GM18502 (cell line): ENCODE results near the gene NEK11.
"Not testable (repeated sequence)": the region's sequence is repeated elsewhere in the genome, so short reads cannot be mapped to it uniquely, and the experiment has no call there.

ENCODE experiments used
- ATAC-seq: cut with Tn5 transposase; IDR thresholded peaks from one replicate; pipeline ENCODE4 v1.9.1; 2021; ENCODE audit warnings: mild to moderate bottlenecking; ENCODE audit not compliant: unreplicated experiment, poor library complexity

Gene NEK11

DNA sequence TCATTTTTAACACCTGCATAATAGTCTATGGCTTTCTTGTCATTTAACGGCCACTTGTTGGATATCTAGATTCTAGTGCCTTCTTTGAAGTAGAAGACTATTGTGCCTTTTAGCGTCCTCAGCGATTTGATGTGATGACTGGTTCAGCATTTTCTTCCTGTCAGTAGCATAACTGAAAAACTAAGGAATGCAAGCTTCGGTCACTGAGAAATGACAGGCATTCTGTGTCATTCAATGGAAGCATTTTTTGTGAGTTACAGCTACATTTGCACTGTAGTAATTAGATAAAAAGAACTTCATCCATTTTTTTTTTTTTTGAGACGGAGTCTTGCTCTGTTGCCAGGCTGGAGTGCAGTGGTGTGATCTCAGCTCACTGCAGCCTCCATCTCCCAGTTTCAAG is 10.3 kb downstream of the NEK11 start:
- no peak for ATAC-seq

DNA sequence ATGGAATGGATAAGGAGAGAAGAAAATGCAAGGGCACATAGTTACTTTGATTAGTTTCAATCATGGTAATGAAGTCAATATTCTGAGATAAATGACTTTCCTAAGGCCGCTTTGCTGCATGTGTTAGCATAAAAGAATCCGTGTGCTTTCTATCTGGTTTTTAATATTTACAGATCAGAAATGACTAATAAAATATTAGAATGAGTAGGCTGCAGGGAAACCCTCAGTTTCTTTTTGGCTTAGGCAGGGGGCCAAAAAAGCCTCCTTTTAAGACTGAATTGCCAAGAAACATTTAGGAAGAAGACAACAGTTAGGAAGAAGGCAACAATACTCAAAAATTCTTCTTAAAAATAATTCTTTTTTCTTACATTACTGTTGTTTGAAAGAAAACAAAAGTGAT is 11.6 kb downstream of the NEK11 start:
- no peak for ATAC-seq

GRCh38 chr3:131042271-131042985 is 15.8 kb downstream of the NEK11 start:
- ATAC-seq = not testable (repeated sequence)

DNA sequence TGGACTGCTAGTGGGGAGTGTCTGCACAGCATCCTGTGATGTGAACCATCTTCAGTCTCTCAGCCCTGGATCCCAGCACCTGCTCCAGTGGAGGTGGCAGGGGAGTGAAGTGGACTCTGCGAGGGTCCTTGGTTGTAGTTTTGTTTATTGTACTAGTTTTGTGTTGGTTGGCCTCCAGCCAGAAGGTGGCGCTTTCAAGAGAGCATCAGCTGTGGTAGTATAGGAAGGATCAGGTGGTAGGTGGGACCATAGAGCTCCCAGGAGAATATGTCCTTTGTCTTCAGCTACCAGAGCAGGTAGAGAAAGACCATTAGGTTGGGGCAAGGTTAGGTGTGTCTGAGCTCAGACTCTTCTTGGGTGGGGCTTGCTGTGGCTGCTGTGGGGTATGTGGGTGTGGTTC is 20.9 kb downstream of the NEK11 start:
- ATAC-seq = no peak

DNA sequence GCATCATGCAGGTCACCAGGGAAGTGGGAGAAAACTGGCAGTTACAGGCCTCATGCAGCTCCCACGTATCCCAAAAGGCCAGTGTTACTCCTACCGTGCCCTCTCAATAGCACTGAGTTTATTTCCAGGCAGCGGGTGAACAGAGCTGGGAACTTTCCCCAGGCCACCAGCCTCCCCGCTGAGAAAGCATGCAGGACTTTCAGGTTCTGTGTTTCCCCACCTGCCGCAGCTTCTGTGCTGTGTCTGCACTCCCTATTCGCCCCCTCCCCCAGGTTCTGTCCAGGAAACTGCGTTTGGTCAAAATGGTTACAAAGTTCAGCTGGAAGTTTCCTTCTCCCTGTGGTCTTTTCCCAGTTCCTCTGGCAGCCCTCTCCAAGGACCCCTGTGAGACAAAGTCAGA is 21.4 kb downstream of the NEK11 start:
- ATAC-seq = no peak

DNA sequence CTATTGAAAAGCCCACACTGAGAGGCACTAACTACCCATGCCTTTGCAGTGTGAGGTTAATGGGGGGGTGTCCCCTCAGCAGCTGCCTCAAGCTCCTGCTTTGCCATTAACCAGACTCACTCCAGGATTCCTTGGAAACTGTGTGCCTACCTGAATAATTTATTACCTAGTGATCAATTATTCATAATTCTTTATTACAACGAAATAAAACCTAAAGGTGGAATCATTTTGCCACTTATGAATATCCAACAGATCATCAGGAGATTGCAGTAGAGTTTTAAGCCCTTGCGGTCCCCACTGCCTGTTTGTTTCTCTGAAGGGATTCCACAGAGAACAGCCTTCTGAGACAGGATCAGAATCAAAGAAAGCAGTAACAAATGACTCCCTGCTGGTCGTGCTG is 23.3 kb downstream of the NEK11 start:
- ATAC-seq = no peak

GRCh38 chr3:131053043-131053859 is 26.6 kb downstream of the NEK11 start:
- no peak for ATAC-seq

DNA sequence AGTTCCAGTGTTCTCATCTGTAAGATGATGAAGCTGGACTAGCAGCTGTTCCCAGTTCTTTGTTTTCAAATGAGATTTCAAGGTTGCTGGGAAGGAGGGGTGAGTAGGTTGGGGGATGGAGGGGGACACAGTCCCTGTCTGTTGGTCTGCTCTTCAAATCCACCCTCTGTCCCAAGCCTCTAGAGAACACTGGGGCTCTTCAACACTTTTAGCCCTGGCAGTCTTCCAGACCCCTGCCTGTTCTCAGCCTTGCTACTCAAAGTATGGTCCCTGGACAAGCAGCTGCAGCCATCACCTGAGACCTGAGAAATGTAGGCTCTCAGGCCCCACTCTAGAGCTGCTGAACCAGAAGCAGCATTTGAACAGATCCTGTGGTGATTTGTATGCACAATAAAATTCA is 41.3 kb downstream of the NEK11 start:
- no peak for ATAC-seq

GRCh38 chr3:131072099-131072559 is 45.5 kb downstream of the NEK11 start:
- no peak for ATAC-seq

GRCh38 chr3:131072845-131073244 is 46.2 kb downstream of the NEK11 start:
- ATAC-seq = no peak

- peak; percentile 71 for ATAC-seq
Observed at GRCh38 chr3:131075632-131076328, 49.1 kb downstream of the NEK11 start.

- ATAC-seq = no peak
Observed at GRCh38 chr3:131077904-131078303, 51.2 kb downstream of the NEK11 start.

DNA sequence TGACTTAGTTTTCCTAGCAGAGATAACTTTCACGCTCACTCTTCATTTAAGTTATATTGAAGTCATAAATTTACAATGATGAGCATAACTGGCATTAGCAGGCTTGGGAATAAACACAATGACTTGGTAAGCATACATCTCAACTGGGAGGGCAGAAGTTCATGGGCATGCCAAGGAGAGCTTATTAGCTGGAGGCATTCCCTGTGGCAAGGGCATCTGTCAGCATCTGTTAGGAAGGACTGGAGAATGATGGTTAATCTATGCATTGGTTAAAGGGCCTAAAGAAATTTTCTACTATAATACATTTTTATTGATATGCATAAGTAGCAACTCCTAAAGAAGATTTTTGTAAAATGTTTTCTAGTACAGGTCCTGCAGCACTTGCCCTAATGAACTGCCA is 52.4 kb downstream of the NEK11 start:
- ATAC-seq = no peak

DNA sequence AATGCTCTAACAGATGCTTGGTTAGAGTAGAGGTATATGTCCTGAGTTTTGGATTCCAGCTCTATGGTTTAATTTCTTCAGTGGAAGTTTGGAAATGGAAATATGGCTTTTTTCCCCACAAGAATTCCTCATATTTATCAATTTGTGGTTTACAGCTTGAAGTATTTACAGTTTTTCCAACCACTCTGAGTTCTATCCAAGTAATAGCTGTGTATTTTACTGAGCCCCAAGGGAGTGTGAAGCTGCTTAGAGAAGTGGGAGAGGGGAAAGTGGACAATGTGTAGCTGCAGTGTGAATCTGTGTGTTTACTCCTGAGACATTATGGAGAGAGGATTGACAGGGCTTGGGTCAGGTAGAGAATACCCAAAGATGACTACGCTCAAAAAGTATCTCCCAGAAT is 54.5 kb downstream of the NEK11 start:
- no peak for ATAC-seq

DNA sequence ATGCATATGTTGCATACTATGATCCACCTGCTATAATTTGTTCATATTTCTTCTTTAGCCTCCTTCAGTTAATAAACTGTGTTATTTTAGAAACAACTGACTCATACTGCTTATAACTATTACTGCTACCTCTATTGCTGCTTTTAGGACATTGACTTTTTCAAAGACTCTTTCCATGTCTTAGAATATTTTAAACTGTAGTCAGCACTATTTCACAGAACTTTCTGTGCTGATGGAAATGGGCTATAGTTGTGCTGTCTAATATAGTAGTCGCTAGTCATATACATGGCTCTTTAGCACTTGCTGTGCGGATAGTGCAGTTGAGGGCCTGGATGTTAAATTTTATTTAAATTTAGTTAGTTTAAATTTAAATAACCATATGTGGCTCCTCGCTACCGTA is 55.6 kb downstream of the NEK11 start:
- ATAC-seq = no peak

DNA sequence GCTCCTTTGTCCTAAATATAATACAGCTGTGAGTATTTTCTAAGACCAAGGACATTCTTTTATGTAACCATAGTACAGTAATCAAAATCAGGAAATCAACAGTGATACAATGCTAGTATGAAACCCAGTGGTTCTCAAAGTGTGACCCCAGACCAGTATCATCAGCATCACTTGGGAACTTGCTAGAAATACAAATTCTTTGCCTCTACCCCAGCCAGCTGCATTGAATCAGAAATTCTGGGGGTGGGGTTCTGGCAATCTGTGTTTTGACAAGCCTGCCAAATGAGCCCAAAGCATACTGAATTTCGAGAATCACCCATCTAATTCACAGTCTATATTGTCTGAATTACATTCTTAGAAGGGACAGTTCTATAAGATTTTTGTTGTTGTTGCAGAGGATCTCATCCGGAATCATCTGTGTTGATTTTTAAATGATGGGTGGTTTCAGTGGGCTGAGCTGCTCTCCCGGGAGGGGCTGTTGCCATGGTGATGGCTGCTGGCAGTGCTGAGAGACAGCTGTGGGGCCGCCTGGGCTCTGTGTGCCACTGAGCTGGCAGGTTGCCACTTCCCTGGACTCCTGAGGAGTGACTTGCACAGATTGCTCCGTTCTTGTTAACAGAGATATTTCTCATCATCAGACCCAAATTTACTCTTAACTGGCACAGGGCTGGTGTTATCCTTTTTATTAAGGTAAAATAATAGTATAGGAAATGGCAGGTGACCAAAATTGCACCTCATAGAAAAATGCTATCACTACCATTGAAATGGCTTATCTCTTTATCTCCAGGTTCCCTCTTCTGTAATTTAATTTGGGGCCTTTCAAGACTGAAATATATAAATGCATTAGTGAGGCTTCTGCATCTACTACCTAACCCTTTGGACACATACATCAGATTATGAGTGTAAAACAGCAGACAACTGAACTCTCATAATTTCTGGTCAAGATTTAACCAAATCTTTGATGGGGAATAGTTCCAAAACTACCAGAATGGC is 56.5 kb downstream of the NEK11 start:
- ATAC-seq = no peak

- ATAC-seq = no peak
Observed at GRCh38 chr3:131091768-131092167, 65.1 kb downstream of the NEK11 start.

DNA sequence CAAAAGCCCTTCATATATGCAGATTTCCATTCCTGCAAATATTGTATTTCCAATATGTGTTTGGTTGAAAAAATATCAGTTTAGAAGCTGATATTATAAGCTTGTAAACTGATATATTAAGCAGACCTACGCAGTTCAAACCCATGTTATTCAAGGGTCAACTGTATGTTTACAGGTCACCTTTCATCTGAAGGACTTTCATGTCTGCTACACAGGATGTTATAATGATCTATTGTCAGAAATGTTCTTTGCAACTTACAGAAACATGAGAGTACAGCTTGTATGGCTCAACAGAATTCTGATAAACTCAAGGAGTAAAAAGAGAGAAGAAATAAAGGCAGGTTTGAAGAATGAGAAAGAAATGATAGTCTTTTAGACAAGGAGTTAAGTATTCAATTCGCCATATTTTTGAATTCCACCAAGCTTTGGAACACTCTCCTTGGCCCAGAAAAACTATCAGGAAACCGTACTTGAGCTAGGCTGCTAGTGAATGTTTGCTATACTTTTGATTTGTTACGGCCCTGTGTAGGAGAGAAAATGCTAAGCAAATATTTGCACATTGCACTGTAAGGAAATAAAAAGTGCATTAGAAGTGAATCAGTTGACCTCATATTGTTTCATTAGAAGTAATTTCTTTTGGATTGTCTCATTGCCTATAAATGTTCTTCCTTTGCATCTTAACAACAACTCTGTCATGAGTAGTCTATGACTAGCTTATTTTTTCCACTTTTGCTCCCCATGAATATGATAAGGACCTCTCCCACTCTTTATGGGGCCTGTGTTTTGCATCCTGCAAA is 81.2 kb downstream of the NEK11 start:
- no peak for ATAC-seq

DNA sequence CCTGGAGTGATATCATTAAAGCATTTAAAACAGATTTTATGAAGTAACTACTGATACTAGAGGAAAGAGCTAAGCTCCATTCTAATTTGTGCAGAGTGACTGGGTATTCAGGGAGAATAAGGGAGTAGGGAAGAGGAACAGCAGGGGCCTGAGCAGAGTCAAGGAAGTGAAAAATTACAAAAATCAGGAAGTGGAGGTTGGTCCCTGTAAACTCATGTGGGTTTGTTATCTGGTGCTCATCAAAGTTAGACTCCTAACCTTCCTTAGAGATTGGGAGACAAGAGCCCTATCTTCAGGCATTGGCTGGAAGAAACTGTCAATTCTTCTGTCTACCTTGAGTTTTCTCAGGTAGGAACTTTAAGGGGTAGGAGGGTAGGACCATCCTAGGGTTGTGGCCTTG is 82.5 kb downstream of the NEK11 start:
- ATAC-seq = no peak
